T-cell (primary cell): ENCODE data around the gene MINDY1. TPM values are rescaled to one million over a fixed set of nuclear protein-coding genes. Genes with fewer than 3 reads are reported as not detected.
A peak's percentile ranks its signal among the peaks of the same experiment; 100 is the strongest.

Experiments used
- ATAC-seq, 4 experiments: fragments of 200-7000 bp in 3 of 4; fragments of 150-1000 bp in 1 of 4; cut with Tn5 transposase; replicated peaks in 1 of 4; 1 replicate in 3 of 4; 2 replicates in 1 of 4; pipeline ENCODE4 v1.10.0; 2021; ENCODE audit warnings: moderate library complexity in 3 of 4, mild to moderate bottlenecking in 2 of 4, moderate number of reproducible peaks in 1 of 4
- CTCF ChIA-PET, 2 donors: fragments of 300-600 bp; sonication (Branson Sonifier 250); formaldehyde crosslinking; loops; one replicate each; lab custom pipeline; 2022; ENCODE audit warnings: antibody characterized with exemption in 2 of 2; lab: Charles Lee
- POLR2A ChIA-PET, 2 donors: fragments of 300-600 bp; sonication (Branson Sonifier 250); formaldehyde crosslinking; loops; one replicate each; lab custom pipeline; 2022; ENCODE audit warnings: antibody characterized with exemption in 2 of 2; lab: Charles Lee
- DNase-seq, 35 experiments: peaks; one replicate each; pipeline versions ENCODE4 v3.0.0 to v3.0.0-alpha.2; 2013 to 2023
- H3K27ac ChIP-seq: one replicate; pipeline ENCODE4 v1.5.1; 2013; ENCODE audit warnings: low read length
- H3K27me3 ChIP-seq, 2 experiments: replicated peaks in 1 of 2; 1 replicate in 1 of 2; 2 replicates in 1 of 2; pipeline versions ENCODE4 v1.6.1 to v1.7.0; 2013; ENCODE audit warnings: low read length in 1 of 2, mixed read lengths in 1 of 2; ENCODE audit not compliant: control insufficient read depth in 2 of 2, insufficient read depth in 2 of 2; ENCODE audit errors: extremely low read depth in 1 of 2
- H3K36me3 ChIP-seq, 2 donors: 1 replicate in 1 of 2; 2 replicates in 1 of 2; pipeline versions ENCODE4 v1.6.1 to v1.7.0; 2013; ENCODE audit warnings: low read length in 1 of 2; ENCODE audit not compliant: control insufficient read depth in 2 of 2, insufficient read depth in 1 of 2; ENCODE audit errors: extremely low read depth in 1 of 2
- H3K4me1 ChIP-seq, 2 experiments: 1 replicate in 1 of 2; 2 replicates in 1 of 2; pipeline versions ENCODE4 v1.6.1 to v1.7.0; 2013; ENCODE audit warnings: low read length in 2 of 2, mixed read lengths in 1 of 2; ENCODE audit not compliant: insufficient read depth in 2 of 2, control insufficient read depth in 1 of 2; ENCODE audit errors: extremely low read depth in 1 of 2
- H3K4me3 ChIP-seq, 2 donors: 1 replicate in 1 of 2; 2 replicates in 1 of 2; pipeline versions ENCODE4 v1.5.1 to v1.7.0; 2013; ENCODE audit warnings: mild to moderate bottlenecking in 2 of 2, low read length in 1 of 2, moderate library complexity in 1 of 2; ENCODE audit not compliant: control insufficient read depth in 1 of 2; ENCODE audit errors: extremely low read depth in 1 of 2
- H3K9me3 ChIP-seq: 2 replicates; pipeline ENCODE4 v1.7.0; 2013
- H3K27ac Mint-ChIP-seq, 2 donors: one replicate each; pipeline ENCODE4 v1.8.0; 2020 to 2021; ENCODE audit warnings: mild to moderate bottlenecking in 2 of 2, mixed read lengths in 2 of 2
- H3K27me3 Mint-ChIP-seq, 2 donors: one replicate each; pipeline ENCODE4 v1.8.0; 2021 to 2022; ENCODE audit warnings: mixed read lengths in 2 of 2
- H3K36me3 Mint-ChIP-seq: one replicate; pipeline ENCODE4 v1.8.0; 2021; ENCODE audit warnings: mixed read lengths
- H3K4me1 Mint-ChIP-seq, 3 donors: one replicate each; pipeline ENCODE4 v1.8.0; 2020 to 2022; ENCODE audit warnings: mixed read lengths in 3 of 3, mild to moderate bottlenecking in 1 of 3
- H3K4me3 Mint-ChIP-seq, 3 donors: one replicate each; pipeline ENCODE4 v1.8.0; 2020 to 2022; ENCODE audit warnings: mild to moderate bottlenecking in 3 of 3, mixed read lengths in 3 of 3, moderate library complexity in 3 of 3
- H3K9me3 Mint-ChIP-seq, 3 donors: one replicate each; pipeline ENCODE4 v1.8.0; 2020 to 2022; ENCODE audit warnings: mixed read lengths in 3 of 3
- WGBS: methylation state at CpG from one replicate; pipeline ENCODE4 v1.1.5; 2013; ENCODE audit warnings: missing lambda C conversion rate; ENCODE audit not compliant: insufficient coverage; 5-methylcytosine and 5-hydroxymethylcytosine counted together
- total RNA-seq, 35 experiments: library from RNA in 6 of 35; stranded (reverse) in 6 of 35; fragments of 120-200 nt in 1 of 35; gene quantifications; one replicate each; pipeline versions ENCODE4 v1.2.1 to v1.2.4 and lab custom pipeline; 2013 to 2026

Gene MINDY1, protein sequence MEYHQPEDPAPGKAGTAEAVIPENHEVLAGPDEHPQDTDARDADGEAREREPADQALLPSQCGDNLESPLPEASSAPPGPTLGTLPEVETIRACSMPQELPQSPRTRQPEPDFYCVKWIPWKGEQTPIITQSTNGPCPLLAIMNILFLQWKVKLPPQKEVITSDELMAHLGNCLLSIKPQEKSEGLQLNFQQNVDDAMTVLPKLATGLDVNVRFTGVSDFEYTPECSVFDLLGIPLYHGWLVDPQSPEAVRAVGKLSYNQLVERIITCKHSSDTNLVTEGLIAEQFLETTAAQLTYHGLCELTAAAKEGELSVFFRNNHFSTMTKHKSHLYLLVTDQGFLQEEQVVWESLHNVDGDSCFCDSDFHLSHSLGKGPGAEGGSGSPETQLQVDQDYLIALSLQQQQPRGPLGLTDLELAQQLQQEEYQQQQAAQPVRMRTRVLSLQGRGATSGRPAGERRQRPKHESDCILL
- total RNA-seq, result 10 to 100 TPM; 15.3 to 26.8 (median 19.0) TPM
- 20.5 TPM for total RNA-seq (2013)
- 1.5 to 36.9 (median 14.4) reads per million in 29 experiments for total RNA-seq (lab: John Stamatoyannopoulos, UW)

DNA sequence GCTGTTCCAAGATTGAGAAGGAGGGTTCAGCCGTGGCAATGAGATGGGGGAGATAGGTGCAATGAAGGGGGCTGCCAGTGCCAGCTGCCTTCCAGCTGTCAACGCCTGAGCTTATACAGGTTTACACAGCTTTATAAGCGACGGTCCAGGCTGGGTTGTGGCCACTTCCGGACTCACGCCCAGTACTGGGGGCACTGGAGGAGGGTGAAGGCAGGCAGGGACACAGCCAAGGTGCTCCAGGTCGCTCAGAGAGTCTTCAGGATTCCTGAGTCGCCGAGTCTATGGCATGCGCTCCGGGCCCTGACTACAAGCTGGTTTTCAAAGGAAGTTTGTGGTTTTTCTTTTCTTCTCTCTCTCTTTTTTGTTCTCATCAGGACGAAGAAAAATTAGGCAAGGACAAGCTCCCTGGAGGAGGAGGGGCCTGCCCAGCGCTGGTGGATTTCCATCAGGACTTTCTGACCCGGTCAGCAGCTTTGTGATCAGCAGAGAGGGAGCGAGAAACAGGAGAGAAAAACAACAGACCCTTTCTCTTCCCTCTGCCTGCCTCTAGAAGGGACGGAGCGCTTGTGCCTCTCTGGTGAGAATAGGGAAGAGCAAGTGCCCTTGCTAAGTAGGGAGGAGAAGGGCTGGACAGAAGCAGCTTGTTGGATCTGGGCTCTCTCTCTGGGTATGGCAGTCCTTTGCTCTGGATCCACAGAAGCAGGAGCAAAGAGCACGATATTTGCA lies at the start of gene MINDY1:
MINDY1 (minus strand) TSS at position 576 of the 726 bp plus-strand sequence. CDS start 4,285 bp downstream, outside the sequence.
- WGBS, result 18% methylated on average over 1 of the region's 18 CpGs
- no peaks in the 10 kb centered on the region for H3K27me3 Mint-ChIP-seq
- CTCF ChIA-PET, result interaction anchor here (0.5 to 3.4 kb wide), 12 partner anchors 10 to 619 kb away, joined by 3 to 30 read pairs (median 4); partner anchors contain the start of genes GABPB2 (in 1 of the 2) and TNFAIP8L2 (in 1 of the 2)
- DNase-seq (peak in 7 of 35 experiments; percentile 19 to 55 (median 28)), ATAC-seq (peak in 2 of 4 experiments; percentile 14 to 17)
- Histone ChIP-seq H3K4me1 (peaks cover 46 to 82% of the 10 kb centered on the region in 2 experiments), H3K27ac (peak within 1 kb of the TSS; percentile 97), H3K4me3 (peak within 1 kb of the TSS; percentile 80 to 85), H3K36me3 (peaks cover 0 to 3% of the 10 kb centered on the region in 2 donors), H3K27me3 (no peaks in the 10 kb centered on the region), H3K9me3 (no peaks in the 10 kb centered on the region)
- H3K4me1 Mint-ChIP-seq, result peaks cover 85 to 89% (median 89%) of the 10 kb centered on the region in 3 donors
- H3K9me3 Mint-ChIP-seq, result no peaks in the 10 kb centered on the region
- peaks cover 16% of the 10 kb centered on the region for H3K36me3 Mint-ChIP-seq
- peak within 1 kb of the TSS; percentile 96 to 98 (median 98) for H3K4me3 Mint-ChIP-seq
- H3K27ac Mint-ChIP-seq, result peak within 1 kb of the TSS; percentile 96 to 99
- POLR2A ChIA-PET, result interaction anchor here (0.6 to 0.7 kb wide), 7 partner anchors 51 to 1119 kb away, joined by 3 to 7 read pairs (median 3); a partner anchor contains a TSS

DNA sequence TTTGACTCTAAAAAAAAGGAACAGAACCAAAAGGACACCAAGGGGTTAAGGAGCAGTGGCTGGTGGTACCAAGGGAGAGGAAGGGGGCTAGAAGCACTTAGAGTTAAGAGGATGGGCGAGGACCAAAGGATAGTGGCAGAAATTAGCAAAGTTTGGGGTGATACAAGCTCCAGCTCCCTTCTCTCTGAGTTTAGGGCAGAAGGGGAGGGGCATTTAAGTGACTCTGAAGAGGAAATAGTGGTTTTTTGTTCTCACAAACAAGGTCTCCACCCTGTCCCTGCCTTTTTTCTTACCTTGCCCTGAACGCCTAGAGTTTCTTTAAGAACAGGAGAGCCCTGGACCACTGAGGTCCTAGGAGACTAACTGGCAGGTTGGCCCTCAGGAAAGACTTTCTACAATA lies 49.4 kb upstream of the MINDY1 start:
- peaks cover 65% of the 10 kb centered on the region for H3K36me3 Mint-ChIP-seq
- ChIA-PET CTCF (interaction anchor here in 1 of 2 donors (1.4 to 2.0 kb wide), 2 partner anchors 9 kb away, joined by 3 to 7 read pairs; partner anchors contain the start of gene C1orf56), POLR2A (interaction anchor here (0.5 to 1.0 kb wide), 5 partner anchors 12 to 708 kb away, joined by 3 to 4 read pairs (median 3); no protein-coding TSS in a partner anchor)
- DNase-seq (peak in 17 of 35 experiments; percentile 21 to 78 (median 37)), ATAC-seq (peak; percentile 50 to 59 (median 58))
- Histone ChIP-seq H3K4me3 (peak overlapping the region; percentile 78 to 100), H3K4me1 (peaks cover 40 to 66% of the 10 kb centered on the region in 2 experiments), H3K9me3 (no peaks in the 10 kb centered on the region), H3K27ac (peak overlapping the region; percentile 92), H3K36me3 (peaks cover 2 to 56% of the 10 kb centered on the region in 2 donors), H3K27me3 (no peaks in the 10 kb centered on the region)
- WGBS, result 0% methylated on average over 2 of the region's 2 CpGs
- no peaks in the 10 kb centered on the region for H3K9me3 Mint-ChIP-seq
- no peaks in the 10 kb centered on the region for H3K27me3 Mint-ChIP-seq
- peak overlapping the region; percentile 93 to 99 (median 95) for H3K4me3 Mint-ChIP-seq
- H3K4me1 Mint-ChIP-seq, result peaks cover 67 to 82% (median 74%) of the 10 kb centered on the region in 3 donors
- H3K27ac Mint-ChIP-seq, result peak overlapping the region; percentile 96 to 99

DNA sequence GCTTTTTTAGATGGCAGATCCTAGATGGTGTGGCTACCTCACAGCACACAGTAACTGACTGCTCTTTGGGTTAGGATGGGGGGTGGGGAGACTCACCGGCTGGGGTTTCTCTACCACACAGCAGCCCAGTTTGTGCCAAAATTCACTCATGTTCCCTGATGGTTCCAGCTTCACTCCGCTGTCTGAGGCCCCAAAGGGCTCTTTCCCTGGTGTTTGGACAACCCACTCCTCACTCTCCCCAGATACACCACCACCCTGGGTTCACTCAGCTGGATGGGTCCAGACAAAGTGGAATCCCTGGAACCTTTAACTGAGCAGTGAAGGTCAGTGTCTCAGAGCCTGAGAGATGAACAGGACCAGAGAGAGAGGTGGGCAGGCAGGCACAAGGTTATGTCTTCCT lies 48.9 kb upstream of the MINDY1 start:
- Histone ChIP-seq H3K4me3 (peak overlapping the region; percentile 78 to 100), H3K27ac (peak overlapping the region; percentile 92), H3K4me1 (peaks cover 36 to 66% of the 10 kb centered on the region in 2 experiments), H3K36me3 (peaks cover 2 to 59% of the 10 kb centered on the region in 2 donors), H3K9me3 (no peaks in the 10 kb centered on the region), H3K27me3 (no peaks in the 10 kb centered on the region)
- peak overlapping the region; percentile 96 to 99 for H3K27ac Mint-ChIP-seq
- H3K27me3 Mint-ChIP-seq, result no peaks in the 10 kb centered on the region
- DNase-seq (no peak), ATAC-seq (no peak)
- H3K9me3 Mint-ChIP-seq, result no peaks in the 10 kb centered on the region
- no CpG with 5 or more reads among the region's 2 CpGs for WGBS
- ChIA-PET POLR2A (interaction anchor here (0.5 to 1.0 kb wide), 4 partner anchors 12 to 34 kb away, joined by 3 to 4 read pairs (median 3); no protein-coding TSS in a partner anchor), CTCF (interaction anchor here in 1 of 2 donors (0.5 to 2.0 kb wide), 2 partner anchors 9 to 26 kb away, joined by 3 to 7 read pairs; partner anchors contain the start of gene C1orf56)
- H3K4me1 Mint-ChIP-seq, result peaks cover 68 to 82% (median 76%) of the 10 kb centered on the region in 3 donors
- peaks cover 65% of the 10 kb centered on the region for H3K36me3 Mint-ChIP-seq
- peak overlapping the region; percentile 93 to 99 (median 95) for H3K4me3 Mint-ChIP-seq

DNA sequence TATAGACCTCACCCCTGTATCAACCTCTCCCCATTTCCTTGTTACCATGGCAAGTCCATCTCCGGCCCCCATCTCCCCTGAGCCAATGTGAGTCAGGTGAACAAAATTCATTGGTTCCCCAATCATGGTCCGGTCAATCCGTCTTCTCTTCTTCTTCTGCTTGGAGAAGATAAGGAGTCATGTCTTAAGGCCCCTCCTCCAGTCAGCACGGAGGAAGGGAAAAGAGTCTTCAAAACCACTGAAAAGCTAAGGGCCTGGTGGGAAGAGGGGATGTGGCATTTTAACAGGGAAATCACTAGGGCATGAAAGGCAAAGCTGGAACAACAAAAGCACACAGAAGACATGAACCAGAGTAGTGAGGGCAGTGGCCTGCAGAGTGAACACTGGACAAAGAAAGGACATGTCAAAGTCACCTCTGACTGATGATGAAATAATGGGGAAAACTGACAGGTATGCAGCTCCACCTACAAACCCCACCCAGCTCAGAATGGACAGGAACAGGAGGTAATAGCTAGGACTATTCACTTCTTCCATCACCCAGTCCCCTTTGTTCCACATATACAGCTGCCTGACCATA lies 48.4 kb upstream of the MINDY1 start:
- peak overlapping the region; percentile 92 for H3K27ac ChIP-seq
- ChIA-PET POLR2A (interaction anchor here in 1 of 2 donors (0.6 kb wide), 1 partner anchor 344 kb away, joined by 3 read pairs; no protein-coding TSS in a partner anchor), CTCF (interaction anchor here in 1 of 2 donors (0.5 to 2.0 kb wide), 2 partner anchors 8 to 25 kb away, joined by 3 to 7 read pairs; partner anchors contain the start of gene C1orf56)
- ATAC-seq (no peak), DNase-seq (no peak)
- H3K36me3 ChIP-seq, result peaks cover 2 to 60% of the 10 kb centered on the region in 2 donors
- H3K4me3 ChIP-seq, result peak overlapping the region; percentile 78 to 100
- H3K4me1 ChIP-seq, result peaks cover 36 to 61% of the 10 kb centered on the region in 2 experiments
- Mint-ChIP-seq H3K36me3 (peaks cover 65% of the 10 kb centered on the region), H3K9me3 (no peaks in the 10 kb centered on the region), H3K27ac (peak overlapping the region; percentile 96 to 99), H3K27me3 (no peaks in the 10 kb centered on the region), H3K4me3 (peak overlapping the region; percentile 93 to 99 (median 95)), H3K4me1 (peaks cover 68 to 82% (median 76%) of the 10 kb centered on the region in 3 donors)
- no peaks in the 10 kb centered on the region for H3K9me3 ChIP-seq
- WGBS, result 40% methylated on average over 1 of the region's 4 CpGs
- H3K27me3 ChIP-seq, result no peaks in the 10 kb centered on the region

DNA sequence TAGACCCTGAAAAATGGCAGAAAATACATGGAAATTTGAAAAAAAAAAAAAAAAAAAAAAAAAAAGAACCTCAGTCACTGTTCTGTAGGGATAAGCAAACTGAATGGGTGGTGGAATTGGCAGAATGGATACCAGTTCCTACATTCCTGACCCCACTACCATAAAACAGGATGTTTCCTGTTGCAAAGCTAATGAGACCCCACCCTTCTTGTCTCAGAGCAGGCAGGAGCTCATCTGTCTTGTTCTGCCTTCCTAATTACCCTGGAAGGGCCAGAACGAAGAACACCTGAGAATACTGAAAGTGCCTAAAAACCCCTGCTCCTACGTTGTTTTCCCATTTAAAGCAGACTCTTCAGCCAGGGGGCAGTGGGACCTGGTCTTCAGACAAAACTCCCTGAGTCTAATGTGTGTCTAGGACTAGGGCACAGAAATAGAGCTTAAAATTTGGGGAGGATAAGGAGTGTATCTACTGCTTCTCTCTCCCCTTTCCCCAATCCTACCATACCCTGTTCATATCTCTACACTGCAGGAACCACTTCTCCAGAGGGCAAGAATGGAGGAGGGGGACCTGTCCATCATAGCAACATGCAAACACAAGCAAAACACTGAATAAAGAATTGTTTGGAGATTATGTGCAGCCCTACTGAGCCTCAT lies 44.8 kb upstream of the MINDY1 start:
- H3K4me1 ChIP-seq, result peaks cover 40 to 70% of the 10 kb centered on the region in 2 experiments
- peak overlapping the region; percentile 45 for H3K27ac ChIP-seq
- WGBS, result 60% methylated on average over 1 of the region's 2 CpGs
- DNase-seq (no peak), ATAC-seq (no peak)
- H3K27me3 ChIP-seq, result no peaks in the 10 kb centered on the region
- H3K9me3 Mint-ChIP-seq, result no peaks in the 10 kb centered on the region
- H3K27ac Mint-ChIP-seq, result peak overlapping the region; percentile 78 to 96
- H3K36me3 Mint-ChIP-seq, result peaks cover 48% of the 10 kb centered on the region
- no peaks in the 10 kb centered on the region for H3K27me3 Mint-ChIP-seq
- POLR2A ChIA-PET, result interaction anchor here in 1 of 2 donors (0.5 kb wide), 1 partner anchor 29 kb away, joined by 9 read pairs; no protein-coding TSS in a partner anchor
- no peak overlapping the region for H3K4me3 ChIP-seq
- peaks cover 2 to 54% of the 10 kb centered on the region in 2 donors for H3K36me3 ChIP-seq
- peak overlapping the region in 1 of 3 donors; percentile 6 for H3K4me3 Mint-ChIP-seq
- CTCF ChIA-PET, result interaction anchor here in 1 of 2 donors (0.6 kb wide), 1 partner anchor 48 kb away, joined by 3 read pairs; no protein-coding TSS in a partner anchor
- peaks cover 84 to 92% (median 89%) of the 10 kb centered on the region in 3 donors for H3K4me1 Mint-ChIP-seq
- no peaks in the 10 kb centered on the region for H3K9me3 ChIP-seq
